ENCODE data around the gene CYREN. TPM values are rescaled to one million over a fixed set of nuclear protein-coding genes. Genes with fewer than 3 reads are reported as not detected.

The CYREN gene
- total and polyA plus RNA-seq, 7 donors: 20.6 to 61.2 (median 28.1) TPM

DNA sequence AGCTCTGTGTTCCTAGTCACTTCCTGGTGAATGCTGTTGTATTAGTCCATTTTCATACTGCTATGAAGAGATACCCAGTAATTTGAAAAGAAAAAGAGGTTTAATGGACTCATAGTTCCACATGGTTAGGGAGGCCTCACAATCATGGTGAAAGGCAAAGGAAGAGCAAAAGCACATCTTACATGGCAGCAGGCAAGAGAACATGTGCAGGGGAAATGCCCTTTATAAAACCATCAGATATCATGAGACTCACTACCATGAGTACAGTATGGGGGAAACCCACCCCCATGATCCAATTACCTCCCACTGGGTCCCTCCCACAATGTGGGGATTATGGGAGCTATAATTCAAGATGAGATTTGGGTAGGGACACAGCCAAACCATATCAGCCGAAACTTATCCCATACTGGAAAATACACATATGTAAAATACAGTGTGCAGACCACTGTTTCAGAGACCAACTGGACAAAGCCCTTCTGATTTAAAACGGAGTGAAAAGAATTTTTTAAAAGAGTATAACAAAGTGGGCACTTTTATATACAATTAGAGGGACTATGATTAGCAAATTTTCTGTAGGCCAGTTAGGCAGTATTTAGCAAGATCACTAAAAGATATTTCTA lies 8.0 kb downstream of the CYREN start:
- TF ChIP-seq, protein P1, sequence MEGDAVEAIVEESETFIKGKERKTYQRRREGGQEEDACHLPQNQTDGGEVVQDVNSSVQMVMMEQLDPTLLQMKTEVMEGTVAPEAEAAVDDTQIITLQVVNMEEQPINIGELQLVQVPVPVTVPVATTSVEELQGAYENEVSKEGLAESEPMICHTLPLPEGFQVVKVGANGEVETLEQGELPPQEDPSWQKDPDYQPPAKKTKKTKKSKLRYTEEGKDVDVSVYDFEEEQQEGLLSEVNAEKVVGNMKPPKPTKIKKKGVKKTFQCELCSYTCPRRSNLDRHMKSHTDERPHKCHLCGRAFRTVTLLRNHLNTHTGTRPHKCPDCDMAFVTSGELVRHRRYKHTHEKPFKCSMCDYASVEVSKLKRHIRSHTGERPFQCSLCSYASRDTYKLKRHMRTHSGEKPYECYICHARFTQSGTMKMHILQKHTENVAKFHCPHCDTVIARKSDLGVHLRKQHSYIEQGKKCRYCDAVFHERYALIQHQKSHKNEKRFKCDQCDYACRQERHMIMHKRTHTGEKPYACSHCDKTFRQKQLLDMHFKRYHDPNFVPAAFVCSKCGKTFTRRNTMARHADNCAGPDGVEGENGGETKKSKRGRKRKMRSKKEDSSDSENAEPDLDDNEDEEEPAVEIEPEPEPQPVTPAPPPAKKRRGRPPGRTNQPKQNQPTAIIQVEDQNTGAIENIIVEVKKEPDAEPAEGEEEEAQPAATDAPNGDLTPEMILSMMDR (IDR thresholded peaks at IDR 0.05): no peak
- Histone ChIP-seq H3K9me3 (no peaks in the 10 kb centered on the region), H3K36me3 (ENCODE audit: insufficient read depth in 1 of 2, low read depth in 1 of 2) (peaks cover 0 to 37% of the 10 kb centered on the region in 2 donors), H3K4me3 (peak overlapping the region; percentile 57), H3K27me3 (ENCODE audit: insufficient read depth in 3 of 3, low read length in 2 of 3) (no peaks in the 10 kb centered on the region), H3K4me1 (peaks cover 92% of the 10 kb centered on the region), H3K27ac (peak overlapping the region; percentile 100)
- intact Hi-C loops (cut with DNase I): loop anchor here (10.0 kb wide), 3 partner anchors 178 to 628 kb away; partner anchors contain the start of genes AGBL3 (in 1 of the 2) and AKR1B15 (in 1 of the 2)
- 87 to 96% (median 96%) methylated on average over 2 of the region's 2 CpGs for WGBS, 3 donors
- ATAC-seq (no peak), DNase-seq (no peak)

DNA sequence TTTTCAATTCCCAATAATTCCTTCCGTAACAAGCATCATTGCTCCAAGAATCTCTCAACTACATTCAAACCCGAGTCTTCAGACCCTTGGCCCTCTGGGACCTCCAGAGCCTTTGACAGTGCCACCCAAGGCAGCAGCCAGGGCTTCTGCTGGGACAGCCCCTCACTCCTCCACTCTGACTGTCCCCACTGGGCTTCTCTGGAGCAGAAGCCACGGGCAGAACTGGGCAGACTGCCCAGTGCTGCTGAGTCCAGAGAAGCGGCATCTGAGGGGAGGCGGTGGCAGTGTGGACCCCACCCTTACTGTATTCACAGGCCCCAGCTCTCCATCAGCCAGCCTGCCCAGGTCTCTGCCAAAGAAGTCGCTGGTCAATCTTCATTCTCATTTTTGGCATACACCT lies 8.8 kb downstream of the CYREN start:
- 64 to 72% (median 70%) methylated on average over 6 of the region's 6 CpGs for WGBS, 3 donors
- peak overlapping the region; percentile 100 for H3K27ac ChIP-seq
- H3K36me3 ChIP-seq (ENCODE audit: insufficient read depth in 1 of 2, low read depth in 1 of 2): peaks cover 0 to 35% of the 10 kb centered on the region in 2 donors
- peak overlapping the region; percentile 57 for H3K4me3 ChIP-seq
- intact Hi-C loops (cut with DNase I): loop anchor here (10.0 kb wide), 3 partner anchors 177 to 627 kb away; partner anchors contain the start of genes AGBL3 (in 1 of the 2) and AKR1B15 (in 1 of the 2)
- no peaks in the 10 kb centered on the region for H3K27me3 ChIP-seq (ENCODE audit: insufficient read depth in 3 of 3, low read length in 2 of 3)
- no peak for DNase-seq
- peaks cover 91% of the 10 kb centered on the region for H3K4me1 ChIP-seq
- no peak for ATAC-seq
- no peaks in the 10 kb centered on the region for H3K9me3 ChIP-seq
- TF ChIP-seq, protein P1 (IDR thresholded peaks at IDR 0.05): no peak

DNA sequence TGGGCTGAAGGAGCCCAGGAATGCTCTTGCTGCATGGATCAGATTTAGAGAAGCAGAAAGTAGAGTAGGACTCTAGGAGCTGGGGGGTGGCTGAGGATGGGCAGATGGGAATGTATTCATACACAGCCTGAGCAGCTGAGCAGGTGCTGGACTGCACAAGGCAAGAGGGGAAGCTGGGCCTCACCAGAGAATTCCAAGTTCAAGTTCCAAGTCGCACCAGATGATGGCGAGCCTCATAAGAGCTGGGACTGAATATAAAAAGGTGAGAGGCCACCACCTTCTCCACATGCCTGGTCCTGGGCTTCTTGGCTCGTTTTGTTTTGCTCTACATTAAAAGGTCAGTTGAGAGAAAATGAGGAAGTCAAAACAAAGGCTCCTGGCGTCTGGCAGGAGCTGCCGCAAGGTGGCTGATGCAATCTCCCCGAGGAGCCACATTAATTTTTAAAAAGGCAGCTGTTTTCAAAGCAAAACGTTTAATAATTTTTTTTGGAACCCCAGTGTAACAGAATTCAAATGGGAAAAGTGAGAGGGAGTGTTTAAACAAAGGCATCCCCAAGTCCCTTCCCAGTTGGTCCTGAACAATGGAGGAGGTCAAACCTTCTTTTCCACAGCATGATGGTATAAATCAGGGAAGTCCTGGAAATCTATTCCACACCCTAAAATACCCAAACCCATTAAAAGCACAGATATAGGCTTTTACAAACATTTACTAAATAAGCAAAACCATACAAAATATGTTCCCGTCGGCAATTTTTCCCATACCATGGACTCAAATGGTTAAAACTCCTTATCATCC lies 9.5 kb downstream of the CYREN start:
- H3K27ac ChIP-seq: peak overlapping the region; percentile 100
- peaks cover 6% of the 10 kb centered on the region for H3K9me3 ChIP-seq
- intact Hi-C loops (cut with DNase I): loop anchor here (10.0 kb wide), 3 partner anchors 176 to 626 kb away; partner anchors contain the start of genes AGBL3 (in 1 of the 2) and AKR1B15 (in 1 of the 2)
- ATAC-seq (no peak), DNase-seq (no peak)
- TF ChIP-seq, protein P1 (IDR thresholded peaks at IDR 0.05): no peak
- no peaks in the 10 kb centered on the region for H3K27me3 ChIP-seq (ENCODE audit: insufficient read depth in 3 of 3, low read length in 2 of 3)
- peak overlapping the region; percentile 57 for H3K4me3 ChIP-seq
- 29 to 55% (median 36%) methylated on average over 9 of the region's 9 CpGs for WGBS, 3 donors
- H3K36me3 ChIP-seq (ENCODE audit: insufficient read depth in 1 of 2, low read depth in 1 of 2): peaks cover 0 to 29% of the 10 kb centered on the region in 2 donors
- H3K4me1 ChIP-seq: peaks cover 88% of the 10 kb centered on the region

DNA sequence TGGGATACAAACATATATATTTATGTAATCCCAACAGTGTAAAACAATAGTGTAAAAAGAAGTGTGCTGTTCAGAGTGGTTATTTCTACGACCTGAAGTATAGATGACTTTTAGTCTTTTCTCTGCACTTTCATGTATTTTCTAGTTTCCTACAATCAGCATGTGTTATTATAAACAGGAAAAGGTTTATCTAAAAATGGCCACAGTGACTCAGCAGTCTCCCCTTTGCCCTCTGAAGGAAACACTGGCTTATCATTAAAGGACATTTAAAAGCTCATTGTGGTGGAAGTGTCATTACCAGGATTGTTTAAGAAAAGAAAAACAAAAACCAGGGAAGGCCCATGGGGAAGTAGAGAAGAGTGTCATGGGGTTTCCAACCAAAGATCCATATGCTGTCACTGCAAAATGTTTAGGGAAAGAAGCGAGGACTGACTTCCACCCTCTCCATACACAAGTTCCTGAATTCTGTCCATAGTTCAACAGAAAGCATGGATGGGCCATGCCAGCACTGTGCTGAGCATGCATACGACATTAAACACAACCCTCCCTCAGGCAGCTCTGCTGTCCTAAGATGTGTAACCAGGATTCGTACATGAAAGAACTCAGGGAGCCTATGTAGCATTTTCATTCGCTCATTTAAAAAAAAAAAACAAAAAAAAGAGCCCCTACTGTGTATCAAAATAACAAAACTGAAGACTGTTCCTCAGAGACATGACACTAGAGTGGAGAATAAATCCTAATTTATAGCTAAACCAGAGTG lies 10.2 kb downstream of the CYREN start:
- intact Hi-C loops (cut with DNase I): loop anchor here (10.0 kb wide), 3 partner anchors 175 to 625 kb away; partner anchors contain the start of genes AGBL3 (in 1 of the 2) and AKR1B15 (in 1 of the 2)
- peaks cover 11% of the 10 kb centered on the region for H3K9me3 ChIP-seq
- no peak for DNase-seq
- no peak for ATAC-seq
- H3K27me3 ChIP-seq (ENCODE audit: insufficient read depth in 3 of 3, low read length in 2 of 3): no peaks in the 10 kb centered on the region
- H3K4me1 ChIP-seq: peaks cover 80% of the 10 kb centered on the region
- WGBS, 3 donors: 52 to 65% (median 62%) methylated on average over 5 of the region's 5 CpGs
- H3K36me3 ChIP-seq (ENCODE audit: insufficient read depth in 1 of 2, low read depth in 1 of 2): peaks cover 0 to 22% of the 10 kb centered on the region in 2 donors
- TF ChIP-seq, protein P1 (IDR thresholded peaks at IDR 0.05): no peak
- peak overlapping the region; percentile 100 for H3K27ac ChIP-seq
- peak overlapping the region; percentile 57 for H3K4me3 ChIP-seq

All from psoas muscle (tissue), 8 donors.